Upper lobe of right lung (tissue), 1 donor: ENCODE results near the gene RNF144B. TPM values are rescaled to one million over a fixed set of nuclear protein-coding genes. Genes with fewer than 3 reads are reported as not detected.
"Not testable (repeated sequence)": the region's sequence is repeated elsewhere in the genome, so short reads cannot be mapped to it uniquely, and the experiment has no call there.

Source experiments
- ATAC-seq: fragments of 200-7000 bp; cut with Tn5 transposase; one replicate; pipeline ENCODE4 v1.9.1; 2020; ENCODE audit warnings: mild to moderate bottlenecking, moderate library complexity
- DNase-seq: peaks from one replicate; pipeline ENCODE4 v3.0.0-alpha.2; 2020
- H3K27ac ChIP-seq: fragments of 200-600 bp; one replicate; pipeline ENCODE4 v1.8.0; 2022
- H3K27me3 ChIP-seq: fragments of 200-600 bp; one replicate; pipeline ENCODE4 v1.8.0; 2022; ENCODE audit warnings: mild to moderate bottlenecking
- H3K36me3 ChIP-seq: fragments of 200-600 bp; one replicate; pipeline ENCODE4 v1.8.0; 2022
- H3K4me1 ChIP-seq: fragments of 200-600 bp; one replicate; pipeline ENCODE4 v1.8.0; 2022
- H3K4me3 ChIP-seq: fragments of 200-600 bp; one replicate; pipeline ENCODE4 v1.8.0; 2022; ENCODE audit warnings: mild to moderate bottlenecking
- H3K9me3 ChIP-seq: fragments of 200-600 bp; one replicate; pipeline ENCODE4 v1.8.0; 2022
- CTCF ChIP-seq: fragments of 200-600 bp; IDR thresholded peaks from one replicate; pipeline ENCODE4 v1.8.0; 2022; ENCODE audit warnings: antibody characterized with exemption
- intact Hi-C: fragments of 100-400 bp; cut with DNase I; formaldehyde crosslinking; loops from one replicate; pipeline ENCODE4 v1.11.0; 2022
- total RNA-seq: library from RNA; stranded (reverse); fragmentation: NEBNext Ultra II Directional; extraction: Animal tissue kit (Norgen Biotek cat#: 25700); gene quantifications from one replicate; pipeline ENCODE4 v1.2.1, GENCODE V29; 2021
- donor health status: DM: no; HTN: yes; CAD: no; lungs with severe emphysema.

RNF144B gene
- total RNA-seq, 1 donor from 2014 or later, result 82.4 TPM

GRCh38 chr6:18405477-18406293 is 18.5 kb downstream of the RNF144B start:
- DNase-seq (no peak), ATAC-seq (no peak)
- Histone ChIP-seq H3K27me3 (no peaks in the 10 kb centered on the region), H3K4me3 (no peak overlapping the region), H3K36me3 (peaks cover 23% of the 10 kb centered on the region), H3K27ac (no peak overlapping the region), H3K9me3 (no peaks in the 10 kb centered on the region), H3K4me1 (no peaks in the 10 kb centered on the region)
- intact Hi-C loops, result no loop called here
- TF ChIP-seq CTCF, result no peak

GRCh38 chr6:18406955-18407749 is 20.0 kb downstream of the RNF144B start:
- ATAC-seq (no peak), DNase-seq (no peak)
- TF ChIP-seq CTCF, result no peak
- Histone ChIP-seq H3K27me3 (no peaks in the 10 kb centered on the region), H3K4me1 (no peaks in the 10 kb centered on the region), H3K4me3 (no peak overlapping the region), H3K9me3 (no peaks in the 10 kb centered on the region), H3K27ac (no peak overlapping the region), H3K36me3 (peaks cover 23% of the 10 kb centered on the region)
- intact Hi-C loops, result no loop called here

- not testable (repeated sequence) for H3K27ac ChIP-seq
These were observed 22.5 kb downstream of the RNF144B start for GRCh38 chr6:18409602-18410001.

GRCh38 chr6:18410412-18410811 is 23.3 kb downstream of the RNF144B start:
- intact Hi-C loops, result no loop called here
- H3K27ac ChIP-seq, result no peak overlapping the region
- DNase-seq (no peak), ATAC-seq (no peak)
- peaks cover 18% of the 10 kb centered on the region for H3K4me1 ChIP-seq
- H3K4me3 ChIP-seq, result no peak overlapping the region
- H3K27me3 ChIP-seq, result no peaks in the 10 kb centered on the region
- H3K9me3 ChIP-seq, result no peaks in the 10 kb centered on the region
- peaks cover 15% of the 10 kb centered on the region for H3K36me3 ChIP-seq
- TF ChIP-seq CTCF, result no peak

More at GRCh38 chr6:18409602-18410001, 22.5 kb downstream of the RNF144B start:
- H3K9me3 ChIP-seq, ATAC-seq, H3K27me3 ChIP-seq, H3K4me3 ChIP-seq, DNase-seq, intact Hi-C loops: not testable (repeated sequence)
- H3K4me1 ChIP-seq, result peaks cover 13% of the 10 kb centered on the region
- H3K36me3 ChIP-seq, result peaks cover 17% of the 10 kb centered on the region

- intact Hi-C loops, result no loop called here
- Histone ChIP-seq H3K36me3 (peaks cover 7% of the 10 kb centered on the region), H3K9me3 (no peaks in the 10 kb centered on the region), H3K4me3 (no peak overlapping the region), H3K4me1 (peaks cover 28% of the 10 kb centered on the region), H3K27ac (peak overlapping the region; percentile 2), H3K27me3 (no peaks in the 10 kb centered on the region)
- peak; percentile 71 for ATAC-seq
- DNase-seq, result no peak
- no peak for TF ChIP-seq CTCF
These were observed 24.9 kb downstream of the RNF144B start for GRCh38 chr6:18412068-18412467.

- Histone ChIP-seq H3K27me3 (no peaks in the 10 kb centered on the region), H3K27ac (peak overlapping the region; percentile 14), H3K9me3 (no peaks in the 10 kb centered on the region), H3K4me1 (peaks cover 28% of the 10 kb centered on the region), H3K36me3 (peaks cover 6% of the 10 kb centered on the region), H3K4me3 (no peak overlapping the region)
- no peak for TF ChIP-seq CTCF
- DNase-seq (no peak), ATAC-seq (no peak)
- intact Hi-C loops, result no loop called here
These were observed 25.5 kb downstream of the RNF144B start for GRCh38 chr6:18412644-18413043.
